DND-41 (cell line): ENCODE measurements around the gene MASP1.

Experiments used
- ATAC-seq: fragments of 200-7000 bp; cut with Tn5 transposase; 3 replicates; pipeline ENCODE4 v1.9.1; 2021; ENCODE audit warnings: low read depth; ENCODE audit not compliant: insufficient read depth
- DNase-seq: peaks from one replicate; pipeline ENCODE4 v3.0.0-alpha.2; 2020
- H2AFZ ChIP-seq: 2 replicates; pipeline ENCODE4 v1.6.0; 2012; ENCODE audit warnings: low read depth, low read length
- H3K27ac ChIP-seq: 2 replicates; pipeline ENCODE4 v1.5.1; 2012; ENCODE audit warnings: low read length, inconsistent platforms
- H3K27me3 ChIP-seq: fragments of 200-600 bp; sonication (generic); 2 replicates; pipeline ENCODE4 v1.6.0; 2012; ENCODE audit warnings: low read length, mild to moderate bottlenecking, inconsistent platforms; ENCODE audit not compliant: insufficient read depth, poor library complexity
- H3K36me3 ChIP-seq: 2 replicates; pipeline ENCODE4 v1.5.1; 2012; ENCODE audit warnings: low read length, inconsistent platforms; ENCODE audit not compliant: insufficient read depth
- H3K4me1 ChIP-seq: 2 replicates; pipeline ENCODE4 v1.5.1; 2012; ENCODE audit warnings: mild to moderate bottlenecking, low read length; ENCODE audit not compliant: insufficient read depth
- H3K4me2 ChIP-seq: 2 replicates; pipeline ENCODE4 v1.6.0; 2012; ENCODE audit warnings: mild to moderate bottlenecking, moderate library complexity, low read length, inconsistent platforms; ENCODE audit not compliant: insufficient read depth
- H3K4me3 ChIP-seq, 2 experiments: fragments of 200-600 bp in 1 of 2; shearing (Covaris generic) in 1 of 2; 2 replicates each; pipeline ENCODE4 v1.5.1; 2012 to 2016; ENCODE audit warnings: inconsistent platforms in 2 of 2, low read length in 2 of 2, mild to moderate bottlenecking in 2 of 2, low read depth in 1 of 2, moderate library complexity in 1 of 2
- H3K79me2 ChIP-seq: 2 replicates; pipeline ENCODE4 v1.6.0; 2012; ENCODE audit warnings: low read length, inconsistent platforms; ENCODE audit not compliant: insufficient read depth
- H3K9ac ChIP-seq: 2 replicates; pipeline ENCODE4 v1.6.0; 2012; ENCODE audit warnings: low read depth, mild to moderate bottlenecking, inconsistent platforms, low read length, moderate library complexity
- H3K9me3 ChIP-seq: 2 replicates; pipeline ENCODE4 v1.5.1; 2012; ENCODE audit warnings: low read length, moderate library complexity, mild to moderate bottlenecking, inconsistent platforms; ENCODE audit not compliant: insufficient read depth, severe bottlenecking
- H4K20me1 ChIP-seq: 2 replicates; pipeline ENCODE4 v1.6.0; 2012; ENCODE audit warnings: low read length; ENCODE audit not compliant: insufficient read depth
- CTCF ChIP-seq: IDR thresholded peaks from 2 replicates; pipeline ENCODE4 v1.5.1; 2012; ENCODE audit warnings: borderline replicate concordance, low read length, moderate library complexity, mild to moderate bottlenecking; ENCODE audit not compliant: poor library complexity, severe bottlenecking; ENCODE audit errors: extremely low read depth
- EZH2 ChIP-seq: IDR thresholded peaks from 3 replicates; pipeline ENCODE4 v1.6.1; 2012; ENCODE audit warnings: borderline replicate concordance, low read depth, mild to moderate bottlenecking, moderate library complexity, low read length, inconsistent platforms; ENCODE audit not compliant: severe bottlenecking

The MASP1 gene

GRCh38 chr3:187286467-187287059 lies 5.0 kb downstream of the MASP1 start:
- Histone ChIP-seq H3K9ac (no peak overlapping the region), H3K4me2 (no peak overlapping the region), H4K20me1 (no peaks in the 10 kb centered on the region), H3K27me3 (peaks cover 6% of the 10 kb centered on the region), H3K4me3 (no peak overlapping the region), H3K36me3 (no peaks in the 10 kb centered on the region), H3K4me1 (no peaks in the 10 kb centered on the region), H2AFZ (no peak overlapping the region), H3K79me2 (no peaks in the 10 kb centered on the region), H3K27ac (no peak overlapping the region), H3K9me3 (no peaks in the 10 kb centered on the region)
- no peak for TF ChIP-seq EZH2
- TF ChIP-seq CTCF: no peak
- no peak for ATAC-seq
- DNase-seq: no peak

DNA sequence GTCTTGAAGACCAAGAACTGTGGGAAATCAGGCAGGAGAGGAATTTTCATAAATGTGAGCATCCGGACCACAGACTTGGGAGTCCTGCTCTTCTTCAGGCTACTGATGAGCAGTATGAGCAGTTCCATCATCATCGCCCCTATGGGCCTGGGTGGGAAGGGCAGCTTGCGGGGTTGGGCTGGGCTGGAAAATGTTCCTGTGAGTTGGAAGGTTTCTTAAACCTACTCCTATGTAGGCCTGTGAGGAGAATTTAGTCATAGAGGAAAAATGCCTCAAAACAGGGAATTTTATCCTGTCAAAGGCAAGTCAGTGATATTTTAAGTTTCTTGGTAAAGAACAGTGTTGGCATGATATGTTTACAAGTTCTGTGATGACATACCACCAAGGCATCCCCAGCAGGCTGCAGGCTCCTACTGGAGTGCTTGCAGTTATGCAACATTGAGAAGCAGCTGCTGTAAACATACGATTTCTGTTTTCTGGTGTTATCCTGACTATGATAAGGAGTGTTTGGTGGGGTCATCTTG lies 10.3 kb downstream of the MASP1 start:
- Histone ChIP-seq H3K4me1 (no peaks in the 10 kb centered on the region), H3K9me3 (no peaks in the 10 kb centered on the region), H3K4me2 (no peak overlapping the region), H3K79me2 (no peaks in the 10 kb centered on the region), H3K27me3 (peaks cover 6% of the 10 kb centered on the region), H3K36me3 (no peaks in the 10 kb centered on the region), H2AFZ (no peak overlapping the region), H4K20me1 (no peaks in the 10 kb centered on the region), H3K9ac (no peak overlapping the region), H3K4me3 (no peak overlapping the region), H3K27ac (no peak overlapping the region)
- ATAC-seq: no peak
- no peak for DNase-seq
- no peak for TF ChIP-seq EZH2
- no peak for TF ChIP-seq CTCF

- Histone ChIP-seq H3K27ac (no peak overlapping the region), H4K20me1 (no peaks in the 10 kb centered on the region), H2AFZ (no peak overlapping the region), H3K9ac (no peak overlapping the region), H3K4me2 (no peak overlapping the region), H3K79me2 (no peaks in the 10 kb centered on the region), H3K4me1 (no peaks in the 10 kb centered on the region), H3K27me3 (peaks cover 6% of the 10 kb centered on the region), H3K36me3 (no peaks in the 10 kb centered on the region), H3K4me3 (no peak overlapping the region), H3K9me3 (no peaks in the 10 kb centered on the region)
- ATAC-seq (no peak), DNase-seq (no peak)
- TF ChIP-seq EZH2 (no peak), CTCF (no peak)
These were observed 10.9 kb downstream of the MASP1 start for GRCh38 chr3:187280644-187281043.
